Tibial nerve (tissue), 4 donors: ENCODE data around the gene TRMT61A. TPM values are rescaled to one million over a fixed set of nuclear protein-coding genes. Genes with fewer than 3 reads are reported as not detected.

Source experiments
- DNase-seq, 2 donors: peaks; one replicate each; pipeline ENCODE4 v3.0.0-alpha.2; 2019; ENCODE audit warnings: low spot score in 2 of 2
- H3K27ac ChIP-seq, 4 donors: fragments of 200-600 bp; sonication (generic) in 3 of 4; one replicate each; pipeline ENCODE4 v1.5.1; 2017 to 2019; ENCODE audit warnings: mild to moderate bottlenecking in 1 of 4
- H3K27me3 ChIP-seq, 2 donors: fragments of 200-600 bp; sonication (generic) in 1 of 2; one replicate each; pipeline versions ENCODE4 v1.5.1 to v1.6.0; 2017 to 2019
- H3K36me3 ChIP-seq, 3 donors: fragments of 200-600 bp; sonication (generic); one replicate each; pipeline ENCODE4 v1.5.1; 2018 to 2019
- H3K4me1 ChIP-seq, 4 donors: fragments of 200-600 bp; sonication (generic) in 3 of 4; one replicate each; pipeline ENCODE4 v1.5.1; 2017 to 2019
- H3K4me3 ChIP-seq, 4 donors: fragments of 200-600 bp; sonication (generic) in 3 of 4; one replicate each; pipeline ENCODE4 v1.5.1; 2017 to 2019; ENCODE audit warnings: mild to moderate bottlenecking in 1 of 4, moderate library complexity in 1 of 4
- H3K9me3 ChIP-seq, 4 donors: fragments of 200-600 bp; sonication (generic) in 3 of 4; one replicate each; pipeline ENCODE4 v1.5.1; 2017 to 2019
- EP300 ChIP-seq, 2 donors: sonication (generic); formaldehyde crosslinking; IDR thresholded peaks; one replicate each; pipeline ENCODE4 v1.6.1; 2017; ENCODE audit warnings: antibody characterized with exemption in 2 of 2, mild to moderate bottlenecking in 1 of 2
- POLR2A ChIP-seq, 2 donors: fragments of 450-650 bp; IDR thresholded peaks; one replicate each; pipeline ENCODE4 v1.6.1; 2017; ENCODE audit warnings: antibody characterized with exemption in 2 of 2, mild to moderate bottlenecking in 2 of 2, moderate library complexity in 2 of 2
- WGBS, 2 donors: methylation state at CpG; one replicate each; pipeline ENCODE4 v1.1.5; 2018; 5-methylcytosine and 5-hydroxymethylcytosine counted together
- total RNA-seq, 4 donors: library from RNA; depleted of rRNA; stranded (reverse); fragments of >200 nt; gene quantifications; one replicate each; pipeline ENCODE4 v1.1.0, GENCODE V29; 2016
- TF ChIP-seq, protein P1 (sequence below), 5 experiments: fragments of 200-600 bp in 3 of 5; fragments of 450-650 bp in 2 of 5; sonication (generic) in 3 of 5; IDR thresholded peaks; one replicate each; pipeline ENCODE4 v1.5.1; 2016 to 2019; ENCODE audit warnings: antibody characterized with exemption in 5 of 5, mild to moderate bottlenecking in 3 of 5, moderate library complexity in 2 of 5

Gene TRMT61A
- total RNA-seq, 4 donors from 2014 or later, result 17.9 to 32.4 (median 22.4) TPM

DNA sequence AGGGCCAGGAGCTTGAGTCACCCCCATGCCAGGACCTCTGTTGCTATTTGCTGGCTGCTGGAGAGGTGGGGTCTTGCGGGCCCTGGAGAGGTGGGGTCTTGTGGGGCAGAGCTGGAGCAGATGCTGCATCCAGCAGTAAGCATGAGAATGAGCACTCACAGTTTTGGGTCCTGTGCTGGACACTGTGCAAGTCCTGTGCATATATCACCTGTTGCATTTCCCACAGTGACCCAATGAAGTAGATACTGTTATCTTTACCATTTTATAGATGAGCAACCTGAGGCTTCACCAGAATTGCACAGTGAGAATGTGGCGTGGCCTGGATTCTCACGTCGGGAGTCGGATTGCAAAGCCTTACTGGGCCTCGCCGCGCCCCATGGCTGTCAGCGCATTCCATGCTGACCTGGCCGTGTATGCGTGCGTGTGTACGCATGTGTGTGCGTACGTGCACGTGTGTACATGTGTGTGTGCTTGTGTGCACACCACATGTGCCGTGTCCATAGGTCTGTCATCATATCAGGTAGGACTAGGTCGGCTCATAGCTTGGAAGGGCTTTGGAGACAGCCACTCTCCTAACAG lies 45.8 kb downstream of the TRMT61A start:
- peaks cover 4 to 73% (median 20%) of the 10 kb centered on the region in 4 donors for H3K4me1 ChIP-seq
- TF ChIP-seq, protein P1, sequence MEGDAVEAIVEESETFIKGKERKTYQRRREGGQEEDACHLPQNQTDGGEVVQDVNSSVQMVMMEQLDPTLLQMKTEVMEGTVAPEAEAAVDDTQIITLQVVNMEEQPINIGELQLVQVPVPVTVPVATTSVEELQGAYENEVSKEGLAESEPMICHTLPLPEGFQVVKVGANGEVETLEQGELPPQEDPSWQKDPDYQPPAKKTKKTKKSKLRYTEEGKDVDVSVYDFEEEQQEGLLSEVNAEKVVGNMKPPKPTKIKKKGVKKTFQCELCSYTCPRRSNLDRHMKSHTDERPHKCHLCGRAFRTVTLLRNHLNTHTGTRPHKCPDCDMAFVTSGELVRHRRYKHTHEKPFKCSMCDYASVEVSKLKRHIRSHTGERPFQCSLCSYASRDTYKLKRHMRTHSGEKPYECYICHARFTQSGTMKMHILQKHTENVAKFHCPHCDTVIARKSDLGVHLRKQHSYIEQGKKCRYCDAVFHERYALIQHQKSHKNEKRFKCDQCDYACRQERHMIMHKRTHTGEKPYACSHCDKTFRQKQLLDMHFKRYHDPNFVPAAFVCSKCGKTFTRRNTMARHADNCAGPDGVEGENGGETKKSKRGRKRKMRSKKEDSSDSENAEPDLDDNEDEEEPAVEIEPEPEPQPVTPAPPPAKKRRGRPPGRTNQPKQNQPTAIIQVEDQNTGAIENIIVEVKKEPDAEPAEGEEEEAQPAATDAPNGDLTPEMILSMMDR (IDR thresholded peaks at IDR 0.05), result no peak
- no peak for TF ChIP-seq POLR2A (IDR thresholded peaks at IDR 0.05)
- no peak for TF ChIP-seq EP300 (IDR thresholded peaks at IDR 0.05)
- 93% methylated on average over 18 of the region's 18 CpGs for WGBS, 2 donors

DNA sequence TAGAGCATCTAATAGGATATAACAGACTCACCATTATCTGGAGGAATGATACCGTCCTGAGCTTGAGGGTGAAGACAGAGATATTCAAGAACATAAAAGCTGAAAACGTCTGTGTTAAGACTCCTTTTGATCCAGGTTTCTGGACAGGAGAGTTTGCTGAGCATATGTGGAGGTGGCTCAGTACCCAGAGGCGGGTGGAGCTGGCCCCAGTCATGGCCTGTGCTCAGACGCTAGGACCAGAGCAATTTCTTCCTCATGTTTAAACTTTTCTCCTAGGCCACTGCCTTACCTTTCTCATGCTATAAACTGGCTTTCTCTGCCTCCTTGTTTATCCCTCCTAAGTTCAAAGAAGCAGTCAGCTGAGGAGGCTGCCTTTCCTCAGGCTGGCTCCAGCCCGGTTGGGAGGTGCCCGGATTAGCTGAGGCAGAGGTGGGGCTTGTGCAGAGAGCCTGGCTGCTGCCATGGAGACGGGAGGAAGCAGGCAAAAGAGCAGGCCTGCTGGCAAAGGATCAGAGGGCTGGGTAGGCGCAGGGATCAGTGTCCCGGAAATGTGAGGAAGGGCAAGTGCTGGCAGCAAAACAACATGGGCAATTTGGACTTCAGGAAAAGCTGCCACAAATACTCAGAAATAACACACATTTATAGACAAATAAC lies 47.5 kb downstream of the TRMT61A start:
- 20 to 22% methylated on average over 9 of the region's 9 CpGs for WGBS, 2 donors
- Histone ChIP-seq H3K4me1 (peaks cover 4 to 64% (median 20%) of the 10 kb centered on the region in 4 donors), H3K27ac (peak overlapping the region; percentile 74 to 96 (median 87)), H3K27me3 (no peaks in the 10 kb centered on the region), H3K4me3 (peak overlapping the region in 1 of 4 donors; percentile 1), H3K9me3 (no peaks in the 10 kb centered on the region), H3K36me3 (peaks cover 0 to 53% (median 0%) of the 10 kb centered on the region in 3 donors)
- TF ChIP-seq, protein P1 (IDR thresholded peaks at IDR 0.05), result no peak
- peak in 1 of 2 donors; percentile 17 for TF ChIP-seq POLR2A (IDR thresholded peaks at IDR 0.05)
- TF ChIP-seq EP300 (IDR thresholded peaks at IDR 0.05), result peak; percentile 38 to 90
- DNase-seq, result peak; percentile 77 to 82

More for the DNA sequence above, 45.8 kb downstream of the TRMT61A start:
- Histone ChIP-seq H3K27ac (peak overlapping the region in 2 of 4 donors; percentile 56 to 93), H3K27me3 (no peaks in the 10 kb centered on the region), H3K9me3 (no peaks in the 10 kb centered on the region), H3K4me3 (no peak overlapping the region), H3K36me3 (peaks cover 0 to 38% (median 0%) of the 10 kb centered on the region in 3 donors)
- DNase-seq, result no peak

DNA sequence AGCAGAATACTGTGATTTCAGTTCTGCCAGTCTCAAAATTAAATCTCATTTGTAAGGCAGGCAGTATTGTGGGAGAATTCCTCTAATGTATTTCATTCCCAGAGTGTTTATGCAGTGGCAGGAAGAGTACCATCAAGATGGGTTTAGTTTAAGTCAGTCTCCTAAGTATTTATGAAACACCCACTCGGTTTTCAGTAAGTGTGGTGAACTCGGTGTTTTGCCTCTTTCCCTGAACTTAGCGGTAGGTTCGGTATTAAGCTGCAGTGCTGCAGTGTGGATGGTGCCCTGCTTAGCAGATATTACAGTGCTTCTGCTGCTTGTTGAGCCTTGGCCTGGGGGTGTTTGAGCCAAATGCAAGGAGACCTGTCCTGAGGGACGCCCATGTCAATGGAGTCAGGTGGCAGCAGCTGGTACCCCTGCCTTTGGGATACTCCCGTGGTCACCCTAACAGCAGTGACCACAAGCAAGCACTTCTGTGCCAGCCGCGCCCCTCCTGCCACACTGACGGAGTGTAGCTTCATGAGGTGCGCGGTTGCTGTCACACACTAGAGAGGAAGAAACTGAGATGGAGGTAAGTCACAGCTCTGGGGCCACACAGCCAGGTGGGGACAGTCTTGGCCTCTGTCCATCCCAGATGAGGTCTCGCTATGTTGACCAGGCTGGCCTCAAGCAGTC lies 49.5 kb downstream of the TRMT61A start:
- peaks cover 4 to 47% (median 20%) of the 10 kb centered on the region in 4 donors for H3K4me1 ChIP-seq
- H3K9me3 ChIP-seq, result no peaks in the 10 kb centered on the region
- no peak overlapping the region for H3K4me3 ChIP-seq
- TF ChIP-seq EP300 (IDR thresholded peaks at IDR 0.05) (no peak), POLR2A (IDR thresholded peaks at IDR 0.05) (no peak)
- TF ChIP-seq, protein P1 (IDR thresholded peaks at IDR 0.05), result no peak
- WGBS, 2 donors, result 85 to 89% methylated on average over 12 of the region's 12 CpGs
- peaks cover 0 to 53% (median 0%) of the 10 kb centered on the region in 3 donors for H3K36me3 ChIP-seq
- H3K27ac ChIP-seq, result peak overlapping the region in 3 of 4 donors; percentile 23 to 96 (median 93)
- H3K27me3 ChIP-seq, result no peaks in the 10 kb centered on the region
- DNase-seq, result no peak

DNA sequence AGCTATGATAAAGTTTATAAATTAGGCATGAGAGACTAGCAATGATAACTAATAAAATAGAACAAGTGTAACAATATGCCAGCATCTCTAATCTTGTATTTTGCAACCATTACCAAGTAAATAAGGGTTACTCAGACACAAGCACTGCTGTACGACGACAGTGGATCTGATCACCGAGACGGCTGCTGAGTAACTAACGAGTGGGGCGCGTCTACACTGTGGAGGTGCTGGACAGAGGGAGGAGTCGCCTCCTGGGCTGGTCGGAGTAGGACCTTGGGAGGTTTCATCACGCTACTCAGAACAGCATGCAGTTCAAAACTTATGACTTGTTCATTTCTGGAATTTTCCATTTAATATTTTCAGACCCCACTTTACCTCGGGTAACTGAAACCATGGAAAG lies 52.2 kb downstream of the TRMT61A start:
- TF ChIP-seq POLR2A (IDR thresholded peaks at IDR 0.05) (no peak), EP300 (IDR thresholded peaks at IDR 0.05) (no peak)
- TF ChIP-seq, protein P1 (IDR thresholded peaks at IDR 0.05), result no peak
- H3K4me3 ChIP-seq, result no peak overlapping the region
- H3K4me1 ChIP-seq, result peaks cover 2 to 21% (median 14%) of the 10 kb centered on the region in 4 donors
- H3K9me3 ChIP-seq, result no peaks in the 10 kb centered on the region
- DNase-seq, result no peak
- H3K27ac ChIP-seq, result no peak overlapping the region
- 91% methylated on average over 11 of the region's 11 CpGs for WGBS, 2 donors
- H3K27me3 ChIP-seq, result no peaks in the 10 kb centered on the region
- H3K36me3 ChIP-seq, result peaks cover 0 to 43% (median 0%) of the 10 kb centered on the region in 3 donors
